Osteocyte (in vitro differentiated cells): ENCODE results near the gene PHIP. TPM values are rescaled to one million over a fixed set of nuclear protein-coding genes. Genes with fewer than 3 reads are reported as not detected.

Source experiments
- DNase-seq: peaks from one replicate; pipeline ENCODE4 v3.0.0; 2021; ENCODE audit warnings: mixed read lengths; ENCODE audit not compliant: unreplicated experiment; ENCODE audit errors: extremely low spot score
- H3K27ac Mint-ChIP-seq: one replicate; pipeline ENCODE4 v1.8.0; 2021; ENCODE audit warnings: mild to moderate bottlenecking, mixed read lengths; ENCODE audit not compliant: unreplicated experiment
- H3K27me3 Mint-ChIP-seq: one replicate; pipeline ENCODE4 v1.8.0; 2021; ENCODE audit warnings: mixed read lengths; ENCODE audit not compliant: unreplicated experiment
- H3K36me3 Mint-ChIP-seq: one replicate; pipeline ENCODE4 v1.8.0; 2021; ENCODE audit warnings: mixed read lengths; ENCODE audit not compliant: unreplicated experiment
- H3K4me1 Mint-ChIP-seq: one replicate; pipeline ENCODE4 v1.8.0; 2021; ENCODE audit warnings: mixed read lengths; ENCODE audit not compliant: unreplicated experiment
- H3K4me3 Mint-ChIP-seq: one replicate; pipeline ENCODE4 v1.8.0; 2021; ENCODE audit warnings: mild to moderate bottlenecking, moderate library complexity, mixed read lengths; ENCODE audit not compliant: unreplicated experiment
- H3K9me3 Mint-ChIP-seq: one replicate; pipeline ENCODE4 v1.8.0; 2021; ENCODE audit warnings: mixed read lengths; ENCODE audit not compliant: unreplicated experiment
- CTCF ChIP-seq: fragments of 200-600 bp; sonication (generic); IDR thresholded peaks from 2 replicates; pipeline ENCODE4 v1.5.0; 2021; ENCODE audit warnings: antibody characterized with exemption, mild to moderate bottlenecking, moderate library complexity
- total RNA-seq: library from RNA; stranded (reverse); gene quantifications from 2 replicates; pipeline ENCODE4 v1.2.1, GENCODE V29; 2021

PHIP gene
- total RNA-seq, 1 donor from 2014 or later: 22.1 TPM

DNA sequence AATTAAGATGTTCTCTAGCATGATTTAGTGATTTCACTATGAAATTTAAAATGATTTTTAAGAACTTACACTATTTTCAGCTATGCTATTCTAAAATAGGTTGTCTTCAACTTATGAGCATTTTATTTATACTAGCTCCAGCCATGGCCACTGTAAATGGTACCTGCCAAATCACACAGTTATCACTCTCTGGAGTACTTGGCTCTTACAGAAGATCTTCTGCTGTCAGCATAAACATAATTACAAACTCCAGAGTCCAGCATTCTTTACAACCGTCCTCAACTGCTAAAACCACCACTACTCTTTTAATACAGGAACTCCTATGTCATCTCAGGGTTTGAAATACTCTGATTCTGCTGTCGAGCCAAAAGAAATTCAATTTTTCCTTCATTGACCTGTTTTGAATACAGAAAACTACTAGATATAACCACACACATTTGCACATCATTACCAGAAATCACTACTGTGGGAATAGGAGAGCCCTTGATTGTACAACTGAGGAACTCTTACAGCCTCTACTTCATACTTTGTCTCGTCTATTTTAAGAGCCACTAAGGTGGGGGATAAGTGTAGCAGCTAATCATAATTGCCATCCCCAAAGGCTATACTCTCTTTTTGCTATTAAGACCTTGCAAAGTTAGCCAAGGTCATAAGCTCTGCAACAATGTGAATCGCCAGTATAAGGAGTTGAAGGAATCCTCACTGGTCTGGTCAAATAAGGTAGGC is 93.7 kb downstream of the PHIP start:
- no peak overlapping the region for H3K27ac Mint-ChIP-seq
- no peak for TF ChIP-seq CTCF
- no peaks in the 10 kb centered on the region for H3K9me3 Mint-ChIP-seq
- H3K36me3 Mint-ChIP-seq: peaks cover 52% of the 10 kb centered on the region
- H3K27me3 Mint-ChIP-seq: no peaks in the 10 kb centered on the region
- DNase-seq: no peak
- no peaks in the 10 kb centered on the region for H3K4me1 Mint-ChIP-seq
- H3K4me3 Mint-ChIP-seq: no peak overlapping the region

- no peak overlapping the region for H3K27ac Mint-ChIP-seq
- no peak overlapping the region for H3K4me3 Mint-ChIP-seq
- peaks cover 43% of the 10 kb centered on the region for H3K36me3 Mint-ChIP-seq
- H3K4me1 Mint-ChIP-seq: no peaks in the 10 kb centered on the region
- no peak for TF ChIP-seq CTCF
- H3K9me3 Mint-ChIP-seq: no peaks in the 10 kb centered on the region
- no peaks in the 10 kb centered on the region for H3K27me3 Mint-ChIP-seq
- no peak for DNase-seq
Observed at GRCh38 chr6:78967191-78967590, 110.9 kb downstream of the PHIP start.

DNA sequence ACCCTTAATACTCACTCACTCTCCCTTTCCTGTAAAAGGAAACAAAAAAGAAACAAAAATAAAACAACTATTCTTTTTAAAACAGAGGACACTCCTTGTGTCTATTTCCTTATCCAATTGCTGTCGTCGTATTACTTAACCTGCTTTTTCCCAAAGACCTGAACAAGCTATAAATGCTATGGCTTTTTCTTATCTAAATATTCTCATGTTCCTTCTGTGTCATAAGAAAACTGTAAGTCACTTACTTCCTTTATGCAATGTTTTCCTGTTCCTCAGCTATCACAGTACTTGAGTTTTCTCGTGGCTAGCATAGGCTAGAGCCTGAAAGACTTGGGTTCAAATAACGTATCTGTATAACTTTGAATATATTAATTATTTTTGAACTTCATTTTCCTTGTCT is 111.5 kb downstream of the PHIP start:
- Mint-ChIP-seq H3K4me3 (no peak overlapping the region), H3K4me1 (no peaks in the 10 kb centered on the region), H3K9me3 (no peaks in the 10 kb centered on the region), H3K27me3 (no peaks in the 10 kb centered on the region), H3K27ac (no peak overlapping the region), H3K36me3 (peaks cover 48% of the 10 kb centered on the region)
- no peak for TF ChIP-seq CTCF
- DNase-seq: no peak

DNA sequence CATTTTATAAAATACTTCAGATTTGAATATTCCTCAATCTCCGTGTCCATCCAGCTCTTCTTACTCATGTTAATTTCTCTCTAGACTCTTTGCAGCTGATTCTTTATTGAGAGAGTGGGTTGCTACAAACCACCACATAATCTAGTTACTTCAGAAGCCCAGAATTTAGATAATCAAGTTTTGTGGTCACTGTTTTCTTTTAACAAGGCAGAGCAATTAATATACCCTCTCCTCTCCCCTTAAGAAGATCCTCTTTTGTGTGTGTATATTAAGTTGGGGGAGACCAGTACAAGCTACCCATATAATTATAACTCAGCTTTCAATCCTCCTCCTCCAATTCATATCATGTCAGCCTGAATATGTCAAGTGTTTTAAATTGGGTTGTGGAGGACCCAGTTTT is 115.6 kb downstream of the PHIP start:
- no peak for TF ChIP-seq CTCF
- Mint-ChIP-seq H3K27me3 (no peaks in the 10 kb centered on the region), H3K27ac (no peak overlapping the region), H3K4me3 (no peak overlapping the region), H3K4me1 (no peaks in the 10 kb centered on the region), H3K9me3 (no peaks in the 10 kb centered on the region), H3K36me3 (peaks cover 45% of the 10 kb centered on the region)
- no peak for DNase-seq

DNA sequence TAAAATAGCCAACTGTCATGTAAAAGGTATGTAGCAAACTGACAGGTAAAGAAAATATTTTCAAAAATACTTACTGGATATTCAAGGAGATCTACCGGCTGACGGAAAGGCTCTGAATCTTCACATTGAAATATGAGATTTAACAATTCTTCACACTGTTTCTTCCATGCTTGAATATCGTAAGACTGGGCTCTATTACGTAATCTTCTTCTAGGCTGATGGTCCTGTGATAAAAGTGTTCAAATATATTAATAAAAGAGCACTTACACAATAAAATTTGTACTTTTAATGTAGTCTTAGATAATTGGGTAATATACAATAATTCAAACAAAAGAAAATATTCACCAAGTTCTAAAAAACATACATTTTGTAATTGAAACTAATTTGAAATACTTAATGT is 123.3 kb downstream of the PHIP start:
- H3K9me3 Mint-ChIP-seq: peaks cover 13% of the 10 kb centered on the region
- no peaks in the 10 kb centered on the region for H3K27me3 Mint-ChIP-seq
- peaks cover 63% of the 10 kb centered on the region for H3K36me3 Mint-ChIP-seq
- no peaks in the 10 kb centered on the region for H3K4me1 Mint-ChIP-seq
- DNase-seq: no peak
- H3K4me3 Mint-ChIP-seq: no peak overlapping the region
- no peak for TF ChIP-seq CTCF
- no peak overlapping the region for H3K27ac Mint-ChIP-seq
